Hematopoietic multipotent progenitor cell treated with erythropoietin and hydrocortisone succinate and interleukin-3 and kit ligand, for 8 days (in vitro differentiated cells): Measurements from ENCODE around the gene CCNI.

ENCODE experiments used
- DNase-seq: peaks from one replicate; pipeline ENCODE4 v3.0.0-alpha.2; 2015

Gene CCNI

GRCh38 chr4:76998251-76998901 is 77.4 kb downstream of the CCNI start:
- no peak for DNase-seq

- DNase-seq: no peak
These were observed 78.3 kb downstream of the CCNI start for GRCh38 chr4:76997532-76997931.
